Coronary artery (tissue), 2 donors: ENCODE data around the gene PLEKHG4B.

ENCODE experiments used
- DNase-seq: peaks from one replicate; pipeline ENCODE4 v3.0.0-alpha.2; 2017; ENCODE audit warnings: low spot score
- H3K27ac ChIP-seq, 2 donors: fragments of 200-600 bp; sonication (generic); one replicate each; pipeline ENCODE4 v1.5.1; 2016 to 2019
- H3K4me3 ChIP-seq: fragments of 200-600 bp; sonication (generic); 2 replicates; pipeline ENCODE4 v1.5.1; 2016; ENCODE audit warnings: mild to moderate bottlenecking, moderate library complexity
- TF ChIP-seq, protein P1 (sequence below): fragments of 200-600 bp; sonication (generic); IDR thresholded peaks from one replicate; pipeline ENCODE4 v1.5.1; 2019; ENCODE audit warnings: antibody characterized with exemption

PLEKHG4B gene

DNA sequence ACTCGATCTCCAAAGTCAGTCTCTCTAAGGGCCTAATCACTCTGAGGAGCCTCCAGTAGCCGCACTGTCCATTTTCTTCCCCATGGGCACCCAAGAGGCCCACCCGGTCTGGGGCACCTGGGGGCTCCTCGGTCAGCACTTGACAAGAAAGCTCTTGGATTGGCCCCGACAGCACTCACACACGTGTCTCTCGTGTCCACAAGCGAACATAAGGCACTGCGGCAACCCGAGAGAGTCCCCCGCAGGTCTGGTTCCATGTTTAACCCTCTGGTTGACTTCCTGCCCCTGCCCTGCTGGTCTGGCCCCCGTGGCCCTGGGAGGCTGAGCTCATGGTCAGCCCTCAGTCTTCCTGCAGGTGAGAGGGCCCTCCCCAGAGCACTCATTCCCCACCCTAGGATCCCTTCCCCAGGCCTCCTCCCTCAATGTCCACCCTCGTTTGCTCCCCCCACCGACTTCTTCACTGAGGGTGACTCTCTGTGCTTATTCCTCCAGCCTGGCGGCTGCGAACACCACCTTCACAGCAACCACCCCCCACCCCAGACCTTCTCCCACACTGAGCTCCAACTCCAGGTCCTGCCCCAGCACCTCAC lies 83.0 kb downstream of the PLEKHG4B start:
- no peak for DNase-seq
- no peak overlapping the region for H3K4me3 ChIP-seq
- TF ChIP-seq, protein P1, sequence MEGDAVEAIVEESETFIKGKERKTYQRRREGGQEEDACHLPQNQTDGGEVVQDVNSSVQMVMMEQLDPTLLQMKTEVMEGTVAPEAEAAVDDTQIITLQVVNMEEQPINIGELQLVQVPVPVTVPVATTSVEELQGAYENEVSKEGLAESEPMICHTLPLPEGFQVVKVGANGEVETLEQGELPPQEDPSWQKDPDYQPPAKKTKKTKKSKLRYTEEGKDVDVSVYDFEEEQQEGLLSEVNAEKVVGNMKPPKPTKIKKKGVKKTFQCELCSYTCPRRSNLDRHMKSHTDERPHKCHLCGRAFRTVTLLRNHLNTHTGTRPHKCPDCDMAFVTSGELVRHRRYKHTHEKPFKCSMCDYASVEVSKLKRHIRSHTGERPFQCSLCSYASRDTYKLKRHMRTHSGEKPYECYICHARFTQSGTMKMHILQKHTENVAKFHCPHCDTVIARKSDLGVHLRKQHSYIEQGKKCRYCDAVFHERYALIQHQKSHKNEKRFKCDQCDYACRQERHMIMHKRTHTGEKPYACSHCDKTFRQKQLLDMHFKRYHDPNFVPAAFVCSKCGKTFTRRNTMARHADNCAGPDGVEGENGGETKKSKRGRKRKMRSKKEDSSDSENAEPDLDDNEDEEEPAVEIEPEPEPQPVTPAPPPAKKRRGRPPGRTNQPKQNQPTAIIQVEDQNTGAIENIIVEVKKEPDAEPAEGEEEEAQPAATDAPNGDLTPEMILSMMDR: no peak
- no peak overlapping the region for H3K27ac ChIP-seq

DNA sequence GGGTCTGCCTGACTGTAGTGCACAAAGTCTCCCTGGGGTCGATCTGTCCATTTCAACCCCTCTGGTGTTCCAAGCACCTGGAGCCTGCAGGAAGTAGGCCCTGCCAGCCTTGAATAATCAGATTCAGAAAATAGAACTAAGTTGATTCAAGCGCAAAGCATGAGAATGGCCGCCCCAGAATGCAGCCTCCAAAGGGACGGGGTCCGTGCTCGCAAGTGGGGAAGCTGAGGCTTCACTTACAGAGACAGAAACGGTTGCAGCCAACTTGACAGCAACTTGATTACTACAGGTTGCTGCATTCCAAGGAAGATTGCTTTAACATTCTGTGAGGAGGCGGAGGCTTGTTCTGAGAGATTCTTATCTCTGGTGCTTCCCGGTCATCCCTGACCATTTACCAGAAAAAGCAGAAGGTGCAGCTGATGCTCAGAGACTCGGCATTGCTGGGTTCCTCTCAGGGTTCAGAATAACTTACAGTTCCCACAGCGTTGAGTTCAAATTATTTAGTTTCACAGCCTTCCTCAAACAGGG lies 84.4 kb downstream of the PLEKHG4B start:
- Histone ChIP-seq H3K4me3 (no peak overlapping the region), H3K27ac (no peak overlapping the region)
- DNase-seq: no peak
- TF ChIP-seq, protein P1: no peak

DNA sequence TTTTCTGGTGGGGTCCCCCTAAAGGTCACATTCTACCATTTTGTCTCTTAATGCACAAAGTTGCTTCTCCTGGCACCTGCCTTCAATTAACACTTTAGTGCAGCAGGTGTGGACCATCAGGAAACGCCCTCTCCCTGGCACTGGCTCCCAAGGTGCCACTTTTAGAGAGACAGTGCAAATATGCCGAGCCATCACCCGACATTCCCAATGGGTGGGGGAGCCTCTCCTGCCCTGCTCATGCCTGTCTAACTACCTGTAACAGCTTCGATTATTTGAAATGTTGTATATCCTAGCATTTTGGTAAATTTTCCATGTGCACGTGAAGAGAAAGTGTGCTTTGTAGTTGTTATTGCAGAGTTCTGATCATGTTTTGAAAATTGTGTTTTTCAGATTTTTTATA lies 86.1 kb downstream of the PLEKHG4B start:
- no peak overlapping the region for H3K27ac ChIP-seq
- no peak for DNase-seq
- TF ChIP-seq, protein P1: no peak
- H3K4me3 ChIP-seq: no peak overlapping the region

DNA sequence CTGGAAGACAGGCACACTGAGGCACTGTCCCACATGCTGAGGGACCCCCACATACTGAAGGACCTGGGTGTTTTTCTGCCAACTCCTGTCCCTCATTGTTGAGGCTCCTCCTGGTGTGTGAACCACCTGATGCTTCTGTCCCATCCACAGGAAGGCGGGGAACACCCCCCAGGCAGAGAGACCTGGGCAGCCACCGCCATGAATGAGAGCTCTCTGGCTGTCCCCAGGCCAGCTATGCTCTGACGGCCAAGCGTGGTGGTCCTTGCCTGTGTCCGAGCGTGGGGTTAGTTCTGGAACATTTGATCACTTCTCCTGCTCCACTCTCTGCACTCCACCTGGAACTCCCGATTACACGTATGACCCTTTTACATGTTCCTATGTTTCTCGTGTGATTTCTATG lies 87.4 kb downstream of the PLEKHG4B start:
- no peak for DNase-seq
- TF ChIP-seq, protein P1: no peak
- Histone ChIP-seq H3K27ac (no peak overlapping the region), H3K4me3 (no peak overlapping the region)

DNA sequence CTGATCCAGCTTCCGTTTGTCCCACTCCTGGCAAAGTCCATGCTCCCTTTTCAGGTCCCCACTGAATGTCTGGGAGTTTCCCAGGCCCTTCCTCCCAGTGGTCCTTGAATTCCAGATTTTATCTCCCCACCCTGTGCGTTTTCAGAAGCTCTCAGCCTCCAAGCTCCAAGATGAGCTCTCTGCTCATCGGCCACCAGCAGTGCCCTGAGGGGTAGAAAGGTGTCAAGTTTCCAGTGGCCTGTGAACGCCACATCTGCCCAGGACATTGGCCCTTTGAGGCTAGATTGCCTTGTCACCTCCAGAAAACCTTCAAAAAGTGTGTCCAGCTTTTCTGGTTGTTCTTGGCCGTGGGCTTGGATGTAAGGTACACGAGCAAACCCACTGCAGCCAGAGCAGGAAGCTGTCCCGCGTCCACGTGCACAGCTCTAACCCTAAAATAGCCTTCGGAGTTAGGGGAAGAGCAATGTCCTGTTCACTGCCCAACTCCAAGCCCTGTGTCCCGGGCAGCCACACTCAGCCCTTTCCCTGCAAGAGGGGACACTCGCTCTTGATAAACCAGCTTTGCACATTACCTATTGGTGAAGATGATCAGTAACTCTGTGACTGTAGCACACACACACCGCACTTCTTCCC lies 88.4 kb downstream of the PLEKHG4B start:
- DNase-seq: no peak
- H3K27ac ChIP-seq: no peak overlapping the region
- TF ChIP-seq, protein P1: no peak
- H3K4me3 ChIP-seq: no peak overlapping the region

DNA sequence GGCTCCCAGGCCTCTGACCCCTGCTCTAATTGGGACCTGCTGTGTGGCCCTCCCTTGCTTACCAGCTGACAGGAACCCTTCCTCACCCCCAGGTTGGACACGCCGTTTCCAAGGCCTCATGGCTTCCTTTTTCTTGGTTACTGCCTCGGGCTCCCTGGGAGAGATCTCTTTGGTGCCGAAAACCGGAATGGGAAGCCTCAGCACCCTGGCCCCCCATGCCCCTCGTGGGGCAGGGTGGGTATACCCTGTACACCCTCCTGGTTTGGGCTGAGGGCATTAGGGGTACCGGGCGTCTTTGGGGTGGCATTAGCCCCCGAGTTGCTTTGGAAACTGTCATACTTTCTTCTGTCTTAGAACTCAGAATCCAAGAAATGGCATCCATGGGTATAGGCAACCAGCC lies 89.2 kb downstream of the PLEKHG4B start:
- no peak for DNase-seq
- Histone ChIP-seq H3K4me3 (no peak overlapping the region), H3K27ac (no peak overlapping the region)
- TF ChIP-seq, protein P1: no peak

DNA sequence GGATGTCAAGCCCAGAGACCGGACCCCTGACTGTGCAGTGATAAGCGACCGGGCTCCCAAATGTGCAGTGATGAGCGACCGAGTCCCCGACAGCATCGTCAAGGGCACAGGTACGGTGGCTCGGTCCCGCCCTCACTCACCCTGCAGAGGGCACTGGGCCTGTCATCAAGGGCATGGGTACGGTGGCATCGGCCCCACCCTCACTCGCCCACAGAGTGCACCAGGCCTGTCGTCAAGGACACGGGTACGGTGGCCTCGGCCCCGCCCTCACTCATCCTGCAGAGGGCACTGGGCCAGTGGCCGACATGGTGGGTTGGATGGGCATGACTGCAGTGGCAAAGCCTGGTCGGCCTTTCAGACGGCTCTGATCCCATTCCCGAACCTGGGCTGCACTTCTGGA lies 89.6 kb downstream of the PLEKHG4B start:
- H3K27ac ChIP-seq: no peak overlapping the region
- no peak for DNase-seq
- no peak overlapping the region for H3K4me3 ChIP-seq
- TF ChIP-seq, protein P1: no peak
